ENCODE results near the gene SYNE4. TPM values are rescaled to one million over a fixed set of nuclear protein-coding genes. Genes with fewer than 3 reads are reported as not detected.

The SYNE4 gene
- total and polyA plus RNA-seq, 2 donors from 2014 or later, result 7.0 to 15.7 TPM

GRCh38 chr19:35995048-35995993, 13.3 kb downstream of the SYNE4 start, which contains the start of gene SDHAF1:
Gene SDHAF1, plus strand, starts transcription at chr19:35995188. Its CDS starts 87 bp downstream, at chr19:35995275.
- DNase-seq (peak; percentile 96 to 99 (median 97)), FAIRE-seq (peak; percentile 89)
- Histone ChIP-seq H3K9me3 (ENCODE audit: control insufficient read depth in 2 of 3, insufficient read depth in 1 of 3, low read length in 3 of 3) (no peaks in the 10 kb centered on the region), H3K4me3 (ENCODE audit: low read length in 3 of 3) (peak within 1 kb of the TSS; percentile 88 to 92 (median 88)), H3K27ac (ENCODE audit: low read depth in 2 of 2, low read length in 2 of 2) (peak within 1 kb of the TSS; percentile 65 to 72), H3K36me3 (ENCODE audit: control insufficient read depth in 2 of 3, insufficient read depth in 3 of 3, low read length in 3 of 3) (no peaks in the 10 kb centered on the region), H3K4me1 (ENCODE audit: control insufficient read depth in 2 of 3, insufficient read depth in 2 of 3, low read depth in 1 of 3, low read length in 3 of 3) (peaks cover 0 to 13% (median 5%) of the 10 kb centered on the region in 3 donors), H3K27me3 (ENCODE audit: control insufficient read depth, insufficient read depth, low read length) (no peaks in the 10 kb centered on the region), H3K9ac (ENCODE audit: low read length in 3 of 3) (peak within 1 kb of the TSS; percentile 91 to 96 (median 93))
- intact Hi-C loops (cut with DNase I), result no loop called here
- peak; percentile 4 for TF ChIP-seq CTCF (IDR thresholded peaks at IDR 0.05; ENCODE audit: borderline replicate concordance, extremely low read depth, insufficient read depth)

GRCh38 chr19:35993923-35994598, 14.6 kb downstream of the SYNE4 start:
- no peaks in the 10 kb centered on the region for H3K36me3 ChIP-seq (ENCODE audit: control insufficient read depth in 2 of 3, insufficient read depth in 3 of 3, low read length in 3 of 3)
- FAIRE-seq, result no peak
- H3K4me3 ChIP-seq (ENCODE audit: low read length in 3 of 3), result peak overlapping the region; percentile 17 to 88 (median 88)
- no peaks in the 10 kb centered on the region for H3K9me3 ChIP-seq (ENCODE audit: control insufficient read depth in 2 of 3, insufficient read depth in 1 of 3, low read length in 3 of 3)
- DNase-seq, result peak in 4 of 5 donors; percentile 46 to 61 (median 50)
- peak overlapping the region in 1 of 3 donors; percentile 55 for H3K9ac ChIP-seq (ENCODE audit: low read length in 3 of 3)
- no peaks in the 10 kb centered on the region for H3K27me3 ChIP-seq (ENCODE audit: control insufficient read depth, insufficient read depth, low read length)
- no peak overlapping the region for H3K27ac ChIP-seq (ENCODE audit: low read depth in 2 of 2, low read length in 2 of 2)
- H3K4me1 ChIP-seq (ENCODE audit: control insufficient read depth in 2 of 3, insufficient read depth in 2 of 3, low read depth in 1 of 3, low read length in 3 of 3), result peaks cover 0 to 13% (median 5%) of the 10 kb centered on the region in 3 donors
- intact Hi-C loops (cut with DNase I), result no loop called here
- no peak for TF ChIP-seq CTCF (IDR thresholded peaks at IDR 0.05; ENCODE audit: borderline replicate concordance, extremely low read depth, insufficient read depth)

- FAIRE-seq (no peak), DNase-seq (no peak)
- intact Hi-C loops (cut with DNase I), result no loop called here
- no peak for TF ChIP-seq CTCF (IDR thresholded peaks at IDR 0.05; ENCODE audit: borderline replicate concordance, extremely low read depth, insufficient read depth)
- Histone ChIP-seq H3K36me3 (ENCODE audit: control insufficient read depth in 2 of 3, insufficient read depth in 3 of 3, low read length in 3 of 3) (no peaks in the 10 kb centered on the region), H3K4me1 (ENCODE audit: control insufficient read depth in 2 of 3, insufficient read depth in 2 of 3, low read depth in 1 of 3, low read length in 3 of 3) (peaks cover 0 to 13% (median 5%) of the 10 kb centered on the region in 3 donors), H3K27me3 (ENCODE audit: control insufficient read depth, insufficient read depth, low read length) (no peaks in the 10 kb centered on the region), H3K9ac (ENCODE audit: low read length in 3 of 3) (no peak overlapping the region), H3K4me3 (ENCODE audit: low read length in 3 of 3) (no peak overlapping the region), H3K9me3 (ENCODE audit: control insufficient read depth in 2 of 3, insufficient read depth in 1 of 3, low read length in 3 of 3) (no peaks in the 10 kb centered on the region), H3K27ac (ENCODE audit: low read depth in 2 of 2, low read length in 2 of 2) (no peak overlapping the region)
Measured at GRCh38 chr19:35992907-35993765, 15.5 kb downstream of the SYNE4 start.
